Neuronal stem cell (in vitro differentiated cells): ENCODE results near the gene KAZN.

Source experiments
- DNase-seq: peaks from one replicate; pipeline ENCODE4 v3.0.0-alpha.2; 2013; ENCODE audit warnings: low spot score
- H2AFZ ChIP-seq: one replicate; pipeline ENCODE4 v1.6.1; 2013; ENCODE audit warnings: mild to moderate bottlenecking, low read length, inconsistent platforms
- H2AK5ac ChIP-seq: 2 replicates; pipeline ENCODE4 v1.6.1; 2013; ENCODE audit warnings: low read depth, mild to moderate bottlenecking, inconsistent platforms, low read length, moderate library complexity, mixed read lengths
- H2BK120ac ChIP-seq: 2 replicates; pipeline ENCODE4 v1.6.1; 2013; ENCODE audit warnings: low read depth, mild to moderate bottlenecking, inconsistent platforms, low read length, moderate library complexity, mixed read lengths
- H2BK12ac ChIP-seq: one replicate; pipeline ENCODE4 v1.6.1; 2013; ENCODE audit warnings: low read length, inconsistent platforms
- H2BK15ac ChIP-seq: 2 replicates; pipeline ENCODE4 v1.6.1; 2013; ENCODE audit warnings: mild to moderate bottlenecking, low read length, inconsistent platforms, mixed read lengths
- H2BK5ac ChIP-seq: one replicate; pipeline ENCODE4 v1.6.1; 2013; ENCODE audit warnings: inconsistent platforms, mild to moderate bottlenecking, low read length, moderate library complexity
- H3K14ac ChIP-seq: one replicate; pipeline ENCODE4 v1.6.1; 2013; ENCODE audit warnings: low read length, inconsistent platforms
- H3K18ac ChIP-seq: 2 replicates; pipeline ENCODE4 v1.6.1; 2013; ENCODE audit warnings: low read length, inconsistent platforms
- H3K23ac ChIP-seq: 2 replicates; pipeline ENCODE4 v1.6.1; 2013; ENCODE audit warnings: low read depth, mild to moderate bottlenecking, mixed read lengths, low read length, inconsistent platforms; ENCODE audit not compliant: poor library complexity
- H3K27ac ChIP-seq: replicated peaks from 3 replicates; pipeline ENCODE4 v1.5.1; 2013; ENCODE audit warnings: low read length, inconsistent platforms
- H3K27me3 ChIP-seq, 3 experiments: 2 replicates each; pipeline ENCODE4 v1.6.1; 2013; ENCODE audit warnings: low read length in 3 of 3, mild to moderate bottlenecking in 2 of 3, inconsistent platforms in 1 of 3, low read depth in 1 of 3, mixed read lengths in 1 of 3, moderate library complexity in 1 of 3; ENCODE audit not compliant: control insufficient read depth in 3 of 3, insufficient read depth in 3 of 3
- H3K36me3 ChIP-seq, 2 donors: replicated peaks in 1 of 2; 2 replicates each; pipeline ENCODE4 v1.6.1; 2013; ENCODE audit warnings: low read length in 2 of 2; ENCODE audit not compliant: control insufficient read depth in 2 of 2, insufficient read depth in 2 of 2
- H3K4ac ChIP-seq: 2 replicates; pipeline ENCODE4 v1.6.1; 2013; ENCODE audit warnings: inconsistent platforms, mild to moderate bottlenecking, low read length, moderate library complexity
- H3K4me1 ChIP-seq, 2 donors: 1 replicate in 1 of 2; 2 replicates in 1 of 2; pipeline ENCODE4 v1.6.1; 2013; ENCODE audit warnings: low read length in 2 of 2, low read depth in 1 of 2; ENCODE audit not compliant: control insufficient read depth in 2 of 2, insufficient read depth in 1 of 2
- H3K4me2 ChIP-seq: one replicate; pipeline ENCODE4 v1.6.1; 2013; ENCODE audit warnings: mild to moderate bottlenecking, low read length, inconsistent platforms; ENCODE audit not compliant: insufficient read depth, poor library complexity, severe bottlenecking
- H3K4me3 ChIP-seq, 2 donors: 2 replicates each; pipeline ENCODE4 v1.5.1; 2013; ENCODE audit warnings: low read length in 2 of 2, mild to moderate bottlenecking in 2 of 2, inconsistent platforms in 1 of 2, moderate library complexity in 1 of 2
- H3K79me1 ChIP-seq: one replicate; pipeline ENCODE4 v1.6.1; 2013; ENCODE audit warnings: low read depth, mild to moderate bottlenecking, inconsistent platforms, low read length, moderate library complexity
- H3K9ac ChIP-seq: one replicate; pipeline ENCODE4 v1.6.1; 2013; ENCODE audit warnings: mild to moderate bottlenecking, low read depth, low read length, inconsistent platforms; ENCODE audit not compliant: poor library complexity
- H3K9me3 ChIP-seq, 2 donors: replicated peaks in 1 of 2; 2 replicates each; pipeline versions ENCODE3 to v1.6.1; 2013; ENCODE audit warnings: low read length in 2 of 2, mild to moderate bottlenecking in 2 of 2, inconsistent platforms in 1 of 2, low read depth in 1 of 2, mixed read lengths in 1 of 2, moderate library complexity in 1 of 2; ENCODE audit not compliant: control insufficient read depth in 2 of 2, insufficient read depth in 1 of 2
- H4K8ac ChIP-seq: one replicate; pipeline ENCODE4 v1.6.1; 2013; ENCODE audit warnings: low read depth, mild to moderate bottlenecking, inconsistent platforms, low read length, moderate library complexity
- H4K91ac ChIP-seq: one replicate; pipeline ENCODE4 v1.6.1; 2013; ENCODE audit warnings: low read length, low read depth, mild to moderate bottlenecking, inconsistent platforms; ENCODE audit not compliant: poor library complexity
- WGBS, 2 donors: extraction: QIAGEN DNeasy Blood & Tissue Kit; methylation state at CpG; one replicate each; pipeline ENCODE4 v1.1.7; 2013; ENCODE audit warnings: missing lambda C conversion rate in 2 of 2, mixed read lengths in 1 of 2; ENCODE audit not compliant: insufficient read length in 2 of 2, insufficient replicate concordance in 1 of 2; ENCODE audit errors: extremely low coverage in 2 of 2; 5-methylcytosine and 5-hydroxymethylcytosine counted together

KAZN gene

GRCh38 chr1:14878124-14878523, 279.6 kb downstream of the KAZN start:
- no peak overlapping the region for H4K8ac ChIP-seq
- H2BK12ac ChIP-seq = no peak overlapping the region
- no peaks in the 10 kb centered on the region for H3K27me3 ChIP-seq
- no peak overlapping the region for H2AFZ ChIP-seq
- H3K14ac ChIP-seq = no peak overlapping the region
- no peak overlapping the region for H2BK15ac ChIP-seq
- no peak overlapping the region for H3K4ac ChIP-seq
- no peak overlapping the region for H2BK5ac ChIP-seq
- H4K91ac ChIP-seq = no peak overlapping the region
- no peak for DNase-seq
- H3K4me2 ChIP-seq = no peak overlapping the region
- peaks cover 0 to 7% of the 10 kb centered on the region in 2 donors for H3K9me3 ChIP-seq
- H3K27ac ChIP-seq = no peak overlapping the region
- no peak overlapping the region for H2BK120ac ChIP-seq
- no peak overlapping the region for H3K18ac ChIP-seq
- H3K79me1 ChIP-seq = no peaks in the 10 kb centered on the region
- H3K23ac ChIP-seq = no peak overlapping the region
- H3K9ac ChIP-seq = no peak overlapping the region
- no peak overlapping the region for H2AK5ac ChIP-seq
- H3K4me1 ChIP-seq = peaks cover 4 to 7% of the 10 kb centered on the region in 2 donors
- H3K36me3 ChIP-seq = peaks cover 0 to 34% of the 10 kb centered on the region in 2 donors
- no peak overlapping the region for H3K4me3 ChIP-seq

GRCh38 chr1:14878951-14879350, 280.5 kb downstream of the KAZN start:
- no CpG with 5 or more reads among the region's 6 CpGs for WGBS, 2 donors
- no peak overlapping the region for H4K8ac ChIP-seq
- no peak overlapping the region for H3K14ac ChIP-seq

GRCh38 chr1:14880456-14881316, 282.2 kb downstream of the KAZN start:
- no peak overlapping the region for H3K4me3 ChIP-seq
- no peak overlapping the region for H2AFZ ChIP-seq
- H3K4me2 ChIP-seq = no peak overlapping the region
- H3K23ac ChIP-seq = no peak overlapping the region
- H3K18ac ChIP-seq = no peak overlapping the region
- no peak for DNase-seq
- no peak overlapping the region for H2BK5ac ChIP-seq
- no peak overlapping the region for H4K91ac ChIP-seq
- no peaks in the 10 kb centered on the region for H3K79me1 ChIP-seq
- H3K36me3 ChIP-seq = peaks cover 0 to 34% of the 10 kb centered on the region in 2 donors
- no peak overlapping the region for H2BK15ac ChIP-seq
- no peaks in the 10 kb centered on the region for H3K27me3 ChIP-seq
- no CpG with 5 or more reads among the region's 7 CpGs for whole genome bisulfite sequencing, 2 donors
- no peak overlapping the region for H3K4ac ChIP-seq
- H3K9me3 ChIP-seq = peaks cover 0 to 7% of the 10 kb centered on the region in 2 donors
- no peak overlapping the region for H2BK12ac ChIP-seq
- H3K14ac ChIP-seq = no peak overlapping the region
- H4K8ac ChIP-seq = no peak overlapping the region
- H3K9ac ChIP-seq = no peak overlapping the region
- H3K4me1 ChIP-seq = peaks cover 3 to 5% of the 10 kb centered on the region in 2 donors
- H2AK5ac ChIP-seq = no peak overlapping the region
- H3K27ac ChIP-seq = no peak overlapping the region
- no peak overlapping the region for H2BK120ac ChIP-seq

More at GRCh38 chr1:14878951-14879350, 280.5 kb downstream of the KAZN start:
- Histone ChIP-seq H3K27me3 (no peaks in the 10 kb centered on the region), H2BK12ac (no peak overlapping the region), H3K4me2 (no peak overlapping the region), H2BK15ac (no peak overlapping the region), H3K4ac (no peak overlapping the region), H2BK5ac (no peak overlapping the region), H3K4me1 (peaks cover 4 to 7% of the 10 kb centered on the region in 2 donors), H2AK5ac (no peak overlapping the region), H2BK120ac (no peak overlapping the region), H3K79me1 (no peaks in the 10 kb centered on the region), H3K9me3 (peaks cover 0 to 7% of the 10 kb centered on the region in 2 donors), H2AFZ (no peak overlapping the region), H3K36me3 (peaks cover 0 to 34% of the 10 kb centered on the region in 2 donors), H3K23ac (no peak overlapping the region), H3K18ac (no peak overlapping the region), H3K27ac (no peak overlapping the region), H3K4me3 (no peak overlapping the region), H3K9ac (no peak overlapping the region), H4K91ac (no peak overlapping the region)
- DNase-seq = no peak

- no CpG with 5 or more reads among the region's 9 CpGs for WGBS, 2 donors
- Histone ChIP-seq H2BK5ac (no peak overlapping the region), H2BK12ac (no peak overlapping the region), H4K8ac (no peak overlapping the region), H3K27ac (no peak overlapping the region), H3K79me1 (no peaks in the 10 kb centered on the region), H3K9me3 (peaks cover 0 to 7% of the 10 kb centered on the region in 2 donors), H3K4me2 (no peak overlapping the region), H2BK15ac (no peak overlapping the region), H3K9ac (no peak overlapping the region), H3K4ac (no peak overlapping the region), H3K4me1 (peaks cover 0 to 2% of the 10 kb centered on the region in 2 donors), H2BK120ac (no peak overlapping the region), H3K36me3 (peaks cover 0 to 34% of the 10 kb centered on the region in 2 donors), H3K27me3 (no peaks in the 10 kb centered on the region), H3K18ac (no peak overlapping the region), H4K91ac (no peak overlapping the region), H3K23ac (no peak overlapping the region), H2AFZ (no peak overlapping the region), H3K14ac (no peak overlapping the region), H2AK5ac (no peak overlapping the region), H3K4me3 (no peak overlapping the region)
- DNase-seq = no peak
Measured at GRCh38 chr1:14881775-14882672, 283.5 kb downstream of the KAZN start.
